Right lobe of liver (tissue), 6 donors: ENCODE measurements around the gene PPP2R3C. TPM values are rescaled to one million over a fixed set of nuclear protein-coding genes. Genes with fewer than 3 reads are reported as not detected.
A peak's percentile ranks its signal among the peaks of the same experiment; 100 is the strongest.

Source experiments
- ATAC-seq, 4 donors: fragments of 200-7000 bp; cut with Tn5 transposase; one replicate each; pipeline ENCODE4 v1.9.1; 2020; ENCODE audit warnings: mild to moderate bottlenecking in 4 of 4, moderate library complexity in 4 of 4
- DNase-seq, 3 donors: peaks; one replicate each; pipeline ENCODE4 v3.0.0-alpha.2; 2020
- H3K27ac ChIP-seq, 3 donors: fragments of 200-600 bp; one replicate each; pipeline ENCODE4 v1.8.0; 2022
- H3K27me3 ChIP-seq, 2 donors: fragments of 200-600 bp; one replicate each; pipeline ENCODE4 v1.8.0; 2022
- H3K36me3 ChIP-seq, 4 donors: fragments of 200-600 bp; sonication (generic) in 1 of 4; one replicate each; pipeline versions ENCODE4 v1.5.1 to v1.8.0; 2017 to 2022; ENCODE audit warnings: control low read depth in 1 of 4
- H3K4me1 ChIP-seq, 4 donors: fragments of 200-600 bp; sonication (generic) in 1 of 4; one replicate each; pipeline versions ENCODE4 v1.5.1 to v1.8.0; 2017 to 2022; ENCODE audit warnings: control low read depth in 1 of 4
- H3K4me3 ChIP-seq, 3 donors: fragments of 200-600 bp; one replicate each; pipeline ENCODE4 v1.8.0; 2022
- H3K9me3 ChIP-seq, 4 donors: fragments of 200-600 bp; sonication (generic) in 1 of 4; one replicate each; pipeline versions ENCODE4 v1.5.1 to v1.8.0; 2017 to 2022; ENCODE audit warnings: control low read depth in 1 of 4
- POLR2A ChIP-seq: fragments of 450-650 bp; IDR thresholded peaks from one replicate; pipeline ENCODE4 v1.6.1; 2017; ENCODE audit warnings: antibody characterized with exemption, mild to moderate bottlenecking
- WGBS: methylation state at CpG from one replicate; pipeline ENCODE4 v1.1.6; 2018; ENCODE audit warnings: low coverage, low lambda C conversion rate; ENCODE audit not compliant: insufficient coverage; ENCODE audit errors: missing lambda C conversion rate; 5-methylcytosine and 5-hydroxymethylcytosine counted together
- intact Hi-C, 2 donors: fragments of 100-400 bp; cut with DNase I; formaldehyde crosslinking; loops; one replicate each; pipeline versions ENCODE4 v1.11.2 to v1.14.1; 2022
- total RNA-seq, 6 experiments: library from RNA; depleted of rRNA in 2 of 6; stranded (reverse); fragments of >200 nt in 2 of 6; fragmentation: NEBNext Ultra II Directional in 3 of 6; extraction: Animal tissue kit (Norgen Biotek cat#: 25700) in 3 of 6; gene quantifications; one replicate each; pipeline versions ENCODE4 v1.1.0 to v1.2.4, GENCODE V29; 2016 to 2023
- TF ChIP-seq, protein P1 (sequence below), 4 donors: fragments of 200-600 bp in 3 of 4; fragments of 450-650 bp in 1 of 4; IDR thresholded peaks; one replicate each; pipeline versions ENCODE4 v1.5.1 to v1.8.0; 2016 to 2022; ENCODE audit warnings: antibody characterized with exemption in 4 of 4, mild to moderate bottlenecking in 2 of 4
- donor health status: DM: no; HTN: yes; CAD: no.
- donor health status: DM: no; HTN: no; CAD: no.
- donor health status: DM: no; HTN: no; CAD: no.
- donor health status: DM: no; HTN: yes; CAD: no.
- donor health status: DM: no; HTN: yes; CAD: no.

Gene PPP2R3C
- total RNA-seq, 6 experiments from 2014 or later, result 6.8 to 15.6 (median 9.4) TPM

DNA sequence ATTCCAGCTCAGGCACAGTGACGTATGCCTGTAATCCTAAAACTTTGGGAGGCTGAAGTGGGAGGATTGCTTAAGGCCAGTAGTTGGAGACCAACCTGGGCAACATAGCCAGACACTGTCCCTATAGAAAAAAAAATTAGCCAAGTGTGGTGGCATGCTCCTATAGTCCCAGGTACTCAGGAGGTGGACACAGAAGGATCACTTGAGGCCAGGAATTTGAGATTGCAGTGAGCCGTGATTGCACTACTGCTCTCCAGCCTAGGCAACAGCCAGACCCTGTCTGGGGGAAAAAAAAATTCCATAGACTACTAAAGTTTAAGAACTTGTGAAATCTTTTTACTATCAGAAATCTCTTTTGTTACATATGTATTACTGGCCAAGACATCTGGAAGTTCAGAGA lies 69.2 kb downstream of the PPP2R3C start:
- intact Hi-C loops, result no loop called here
- H3K27ac ChIP-seq, result no peak overlapping the region
- DNase-seq, result no peak
- TF ChIP-seq, protein P1, sequence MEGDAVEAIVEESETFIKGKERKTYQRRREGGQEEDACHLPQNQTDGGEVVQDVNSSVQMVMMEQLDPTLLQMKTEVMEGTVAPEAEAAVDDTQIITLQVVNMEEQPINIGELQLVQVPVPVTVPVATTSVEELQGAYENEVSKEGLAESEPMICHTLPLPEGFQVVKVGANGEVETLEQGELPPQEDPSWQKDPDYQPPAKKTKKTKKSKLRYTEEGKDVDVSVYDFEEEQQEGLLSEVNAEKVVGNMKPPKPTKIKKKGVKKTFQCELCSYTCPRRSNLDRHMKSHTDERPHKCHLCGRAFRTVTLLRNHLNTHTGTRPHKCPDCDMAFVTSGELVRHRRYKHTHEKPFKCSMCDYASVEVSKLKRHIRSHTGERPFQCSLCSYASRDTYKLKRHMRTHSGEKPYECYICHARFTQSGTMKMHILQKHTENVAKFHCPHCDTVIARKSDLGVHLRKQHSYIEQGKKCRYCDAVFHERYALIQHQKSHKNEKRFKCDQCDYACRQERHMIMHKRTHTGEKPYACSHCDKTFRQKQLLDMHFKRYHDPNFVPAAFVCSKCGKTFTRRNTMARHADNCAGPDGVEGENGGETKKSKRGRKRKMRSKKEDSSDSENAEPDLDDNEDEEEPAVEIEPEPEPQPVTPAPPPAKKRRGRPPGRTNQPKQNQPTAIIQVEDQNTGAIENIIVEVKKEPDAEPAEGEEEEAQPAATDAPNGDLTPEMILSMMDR (IDR thresholded peaks at IDR 0.05), result no peak
- no peak for TF ChIP-seq POLR2A
- peaks cover 0 to 34% (median 7%) of the 10 kb centered on the region in 4 donors for H3K36me3 ChIP-seq
- no peaks in the 10 kb centered on the region for H3K27me3 ChIP-seq
- peaks cover 0 to 33% (median 10%) of the 10 kb centered on the region in 4 donors for H3K4me1 ChIP-seq
- no peaks in the 10 kb centered on the region for H3K9me3 ChIP-seq
- 90% methylated on average over 2 of the region's 2 CpGs for WGBS
- ATAC-seq, result no peak
- no peak overlapping the region for H3K4me3 ChIP-seq

DNA sequence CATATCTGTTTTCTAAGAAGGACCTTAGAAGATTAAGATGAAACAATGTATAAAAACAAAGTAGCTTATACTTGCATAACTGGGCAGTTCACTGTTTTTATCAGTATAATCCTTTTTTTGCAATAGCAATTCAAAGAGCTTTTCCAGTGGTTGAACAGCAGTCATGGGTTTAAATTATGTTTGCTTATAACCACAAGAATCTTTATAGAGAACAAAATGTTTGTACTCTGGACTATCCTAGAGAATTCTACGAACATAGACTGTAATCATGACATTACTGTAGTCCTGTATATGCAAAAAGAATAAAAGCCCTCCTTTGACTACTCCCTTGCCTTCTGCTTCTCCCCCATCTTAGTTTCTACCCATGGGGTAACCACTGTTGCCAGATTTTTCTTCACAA lies 70.0 kb downstream of the PPP2R3C start:
- no peak for TF ChIP-seq POLR2A
- TF ChIP-seq, protein P1 (IDR thresholded peaks at IDR 0.05), result no peak
- intact Hi-C loops, result no loop called here
- DNase-seq (no peak), ATAC-seq (no peak)
- peaks cover 0 to 28% (median 7%) of the 10 kb centered on the region in 4 donors for H3K36me3 ChIP-seq
- H3K9me3 ChIP-seq, result no peaks in the 10 kb centered on the region
- H3K27me3 ChIP-seq, result no peaks in the 10 kb centered on the region
- peak overlapping the region in 1 of 3 donors; percentile 77 for H3K27ac ChIP-seq
- H3K4me1 ChIP-seq, result peaks cover 0 to 41% (median 10%) of the 10 kb centered on the region in 4 donors
- no peak overlapping the region for H3K4me3 ChIP-seq
- WGBS, result 53% methylated on average over 1 of the region's 1 CpG

DNA sequence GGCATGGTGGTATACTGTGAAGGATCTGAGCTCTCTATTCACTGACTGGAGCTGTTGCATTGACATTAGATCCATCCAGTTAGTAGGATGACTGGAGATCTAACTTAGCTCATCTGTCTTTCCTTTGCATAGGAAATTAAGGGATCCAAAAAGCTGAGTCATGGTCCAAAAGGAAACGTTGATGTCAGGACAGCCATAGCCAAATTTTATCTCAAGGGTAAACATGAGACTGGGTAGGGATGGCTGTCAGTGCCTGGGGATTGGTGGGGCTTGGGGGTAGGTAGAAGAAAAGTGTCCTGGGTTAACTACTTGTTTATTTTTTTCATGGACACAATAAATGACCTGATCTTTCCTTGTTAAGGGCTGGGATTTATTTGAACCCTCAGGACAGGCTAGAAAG lies 71.1 kb downstream of the PPP2R3C start:
- Histone ChIP-seq H3K4me3 (no peak overlapping the region), H3K36me3 (peaks cover 0 to 24% (median 7%) of the 10 kb centered on the region in 4 donors), H3K9me3 (no peaks in the 10 kb centered on the region), H3K4me1 (peaks cover 0 to 41% (median 10%) of the 10 kb centered on the region in 4 donors), H3K27me3 (no peaks in the 10 kb centered on the region), H3K27ac (peak overlapping the region; percentile 43 to 77 (median 67))
- intact Hi-C loops, result no loop called here
- TF ChIP-seq, protein P1 (IDR thresholded peaks at IDR 0.05), result no peak
- peak; percentile 48 for TF ChIP-seq POLR2A
- DNase-seq (peak; percentile 33 to 73 (median 61)), ATAC-seq (peak; percentile 47 to 59 (median 53))
- 8% methylated on average over 1 of the region's 1 CpG for WGBS

DNA sequence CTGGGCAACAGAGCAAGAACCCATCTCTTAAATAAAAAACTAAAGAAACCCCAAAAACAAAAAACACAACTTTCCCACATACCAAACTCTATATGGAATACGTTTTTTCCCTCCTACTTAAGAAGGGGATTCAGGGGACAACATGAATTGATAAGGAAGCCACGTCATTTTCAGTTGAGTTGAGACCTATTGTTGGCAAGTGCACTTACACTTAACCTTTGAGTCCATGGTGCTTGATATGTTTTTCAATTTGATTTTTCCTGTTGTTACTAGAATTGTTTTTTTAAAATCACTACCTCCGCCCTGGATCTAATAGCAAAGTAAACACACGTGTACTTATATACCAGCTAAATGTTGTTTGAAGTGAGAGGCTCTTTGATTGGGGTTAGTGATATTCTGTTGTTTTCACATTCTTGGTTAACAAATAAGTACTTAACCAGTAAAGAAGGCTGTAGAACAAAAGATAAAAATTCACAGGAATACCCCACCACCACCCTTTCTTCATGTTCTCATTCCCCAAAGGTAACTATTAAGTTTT lies 73.7 kb downstream of the PPP2R3C start:
- H3K4me1 ChIP-seq, result peaks cover 0 to 41% (median 10%) of the 10 kb centered on the region in 4 donors
- H3K36me3 ChIP-seq, result peaks cover 0 to 9% (median under 1%) of the 10 kb centered on the region in 4 donors
- WGBS, result 36% methylated on average over 4 of the region's 4 CpGs
- TF ChIP-seq, protein P1 (IDR thresholded peaks at IDR 0.05), result no peak
- TF ChIP-seq POLR2A, result no peak
- intact Hi-C loops, result loop anchor here in 1 of 2 donors (5.0 kb wide), 1 partner anchor 74 kb away; the partner anchor contains the start of genes PPP2R3C and PRORP
- ATAC-seq, result no peak
- peak overlapping the region in 1 of 3 donors; percentile 94 for H3K27ac ChIP-seq
- DNase-seq, result no peak
- H3K4me3 ChIP-seq, result peak overlapping the region; percentile 24 to 84 (median 80)
- H3K9me3 ChIP-seq, result no peaks in the 10 kb centered on the region
- no peaks in the 10 kb centered on the region for H3K27me3 ChIP-seq
